SK-N-SH (cell line): ENCODE results near the gene MGLL. TPM values are rescaled to one million over a fixed set of nuclear protein-coding genes. Genes with fewer than 3 reads are reported as not detected.

ENCODE experiments used
- CTCF ChIA-PET: fragments of 300-600, 350-600 bp; formaldehyde crosslinking; extraction: SDS; loops from one replicate; lab custom pipeline; 2021; lab: Yijun Ruan, JAX
- POLR2A ChIA-PET: fragments of 350-600 bp; sonication (Branson Sonifier 250); formaldehyde crosslinking; extraction: SDS; loops from one replicate; lab custom pipeline; 2020; ENCODE audit warnings: antibody characterized with exemption, inconsistent platforms; lab: Yijun Ruan, JAX
- DNase-seq: peaks from one replicate; pipeline ENCODE4 v3.0.0; 2012
- H2AFZ ChIP-seq: fragments of 200-600 bp; sonication (generic); 2 replicates; pipeline ENCODE4 v1.8.1; 2016; ENCODE audit warnings: antibody characterized with exemption, mild to moderate bottlenecking, low read depth
- H3F3A ChIP-seq: fragments of 200-600 bp; sonication (generic); replicated peaks from 2 replicates; pipeline ENCODE3; 2016; ENCODE audit warnings: antibody characterized with exemption, mild to moderate bottlenecking; ENCODE audit not compliant: insufficient read depth
- H3K27ac ChIP-seq, 2 experiments: fragments of 200-500 bp in 1 of 2; fragments of 200-600 bp in 1 of 2; sonication (Bioruptor generic) in 1 of 2; sonication (generic), shearing (Covaris generic) in 1 of 2; 2 replicates each; pipeline versions ENCODE4 v1.5.1 to v1.6.1; 2014 to 2016; ENCODE audit warnings: low read depth in 2 of 2, inconsistent platforms in 1 of 2, low read length in 1 of 2, mild to moderate bottlenecking in 1 of 2, mixed read lengths in 1 of 2
- H3K27me3 ChIP-seq: fragments of 200-600 bp; sonication (generic), shearing (Covaris generic); 2 replicates; pipeline ENCODE4 v1.6.1; 2016; ENCODE audit warnings: mixed run types; ENCODE audit not compliant: insufficient read depth
- H3K36me3 ChIP-seq, 2 experiments: fragments of 200-500 bp in 1 of 2; fragments of 200-600 bp in 1 of 2; sonication (Bioruptor generic) in 1 of 2; sonication (generic) in 1 of 2; replicated peaks in 1 of 2; 2 replicates each; pipeline versions ENCODE3 to v1.5.1; 2014 to 2016; ENCODE audit warnings: low read length in 1 of 2, mild to moderate bottlenecking in 1 of 2; ENCODE audit not compliant: insufficient read depth in 2 of 2, control insufficient read depth in 1 of 2
- H3K4me1 ChIP-seq, 2 experiments: fragments of 200-500 bp in 1 of 2; fragments of 200-600 bp in 1 of 2; sonication (Bioruptor generic) in 1 of 2; sonication (generic), shearing (Covaris generic) in 1 of 2; 2 replicates each; pipeline versions ENCODE4 v1.5.1 to v1.6.1; 2014 to 2016; ENCODE audit warnings: low read depth in 1 of 2, low read length in 1 of 2, mixed run types in 1 of 2; ENCODE audit not compliant: insufficient read depth in 2 of 2, control insufficient read depth in 1 of 2
- H3K4me2 ChIP-seq: fragments of 200-600 bp; sonication (generic), shearing (Covaris generic); 2 replicates; pipeline ENCODE4 v1.6.1; 2017; ENCODE audit warnings: mixed run types
- H3K4me3 ChIP-seq, 2 experiments: fragments of 200-500 bp in 1 of 2; fragments of 200-600 bp in 1 of 2; sonication (Bioruptor generic) in 1 of 2; sonication (generic), shearing (Covaris generic) in 1 of 2; 2 replicates each; pipeline versions ENCODE4 v1.5.1 to v1.8.1; 2014 to 2016; ENCODE audit warnings: low read depth in 2 of 2, inconsistent platforms in 1 of 2, low read length in 1 of 2, mild to moderate bottlenecking in 1 of 2, mixed read lengths in 1 of 2, moderate library complexity in 1 of 2
- H3K79me2 ChIP-seq: fragments of 200-600 bp; sonication (generic); 2 replicates; pipeline ENCODE4 v1.8.1; 2017; ENCODE audit warnings: mild to moderate bottlenecking; ENCODE audit not compliant: insufficient read depth
- H3K9ac ChIP-seq: fragments of 200-600 bp; sonication (generic); 2 replicates; pipeline ENCODE4 v1.6.1; 2017; ENCODE audit warnings: mixed run types
- H3K9me2 ChIP-seq: fragments of 200-600 bp; sonication (generic); 2 replicates; pipeline ENCODE4 v1.6.1; 2017; ENCODE audit warnings: mixed run types
- H3K9me3 ChIP-seq: fragments of 200-600 bp; sonication (generic); 2 replicates; pipeline ENCODE4 v1.6.1; 2017; ENCODE audit warnings: mixed run types, mild to moderate bottlenecking, moderate library complexity
- H4K20me1 ChIP-seq: fragments of 200-600 bp; sonication (generic); 2 replicates; pipeline ENCODE4 v1.6.1; 2017; ENCODE audit warnings: mild to moderate bottlenecking, mixed run types; ENCODE audit not compliant: insufficient read depth
- CHD2 ChIP-seq: fragments of 150-350 bp; IDR thresholded peaks from 2 replicates; pipeline ENCODE4 v1.6.1; 2018; ENCODE audit warnings: low read length; ENCODE audit not compliant: partially characterized antibody
- EP300 ChIP-seq, 2 experiments: IDR thresholded peaks; 2 replicates each; pipeline versions ENCODE4 v1.4.0 to v1.6.1; 2012; ENCODE audit warnings: borderline replicate concordance in 1 of 2, low read depth in 1 of 2, low read length in 1 of 2
- EZH2phosphoT487 ChIP-seq: fragments of 200-600 bp; sonication (generic); IDR thresholded peaks from 2 replicates; pipeline ENCODE4 v1.6.1; 2017; ENCODE audit warnings: low read depth, mixed run types, mild to moderate bottlenecking, antibody characterized with exemption, moderate library complexity, borderline replicate concordance
- GATA2 ChIP-seq: sonication (generic); formaldehyde crosslinking; IDR thresholded peaks from 2 replicates; pipeline ENCODE4 v1.5.0; 2020; ENCODE audit warnings: mild to moderate bottlenecking, missing genetic modification reagents
- JUND ChIP-seq: IDR thresholded peaks from 2 replicates; pipeline ENCODE4 v1.4.0; 2012
- MEF2A ChIP-seq: IDR thresholded peaks from 2 replicates; pipeline ENCODE4 v1.4.0; 2012; ENCODE audit warnings: low read depth, borderline replicate concordance
- MXI1 ChIP-seq: IDR thresholded peaks from 2 replicates; pipeline ENCODE4 v1.6.1; 2012; ENCODE audit warnings: mild to moderate bottlenecking, low read depth, low read length, improper control_type of control experiment
- RAD21 ChIP-seq: IDR thresholded peaks from 2 replicates; pipeline ENCODE4 v1.6.1; 2012; ENCODE audit warnings: mild to moderate bottlenecking, low read length
- RCOR1 ChIP-seq: fragments of 150-350 bp; IDR thresholded peaks from 2 replicates; pipeline ENCODE4 v1.6.1; 2017; ENCODE audit warnings: antibody characterized with exemption, low read length
- SMC3 ChIP-seq: IDR thresholded peaks from 2 replicates; pipeline ENCODE4 v1.6.1; 2012; ENCODE audit warnings: low read depth, low read length, improper control_type of control experiment
- TEAD4 ChIP-seq: IDR thresholded peaks from 2 replicates; pipeline ENCODE4 v1.4.0; 2012; ENCODE audit warnings: mild to moderate bottlenecking, borderline replicate concordance; ENCODE audit not compliant: insufficient read depth
- YY1 ChIP-seq: IDR thresholded peaks from 2 replicates; pipeline ENCODE4 v1.4.0; 2012; ENCODE audit warnings: low read depth, mild to moderate bottlenecking
- WGBS: methylation state at CpG from one replicate; pipeline ENCODE4 v1.1.6; 2017; ENCODE audit warnings: low lambda C conversion rate; 5-methylcytosine and 5-hydroxymethylcytosine counted together
- polyA plus RNA-seq, 3 experiments: library from polyadenylated mRNA; depleted of rRNA; stranded (reverse); fragments of >200 nt; gene quantifications; 2 replicates each; pipeline ENCODE4 v1.2.3, GENCODE V29; 2012
- TF ChIP-seq, protein P1 (sequence below): fragments of 150-350 bp; IDR thresholded peaks from 2 replicates; pipeline ENCODE4 v1.6.1; 2017; ENCODE audit warnings: antibody characterized with exemption, low read length, low read depth, borderline replicate concordance
- TF ChIP-seq, protein P2 (sequence below): IDR thresholded peaks from 2 replicates; pipeline ENCODE4 v1.4.0; 2012; ENCODE audit warnings: low read depth, borderline replicate concordance
- TF ChIP-seq, protein P3 (sequence below): IDR thresholded peaks from 2 replicates; pipeline ENCODE4; 2012
- TF ChIP-seq, protein P4 (sequence below): IDR thresholded peaks from 2 replicates; pipeline ENCODE4 v1.4.0; 2012; ENCODE audit warnings: low read depth, borderline replicate concordance

Gene MGLL
- polyA plus RNA-seq, 1 of the 3 experiments (the other 2 are of a cell fraction): 2.2 TPM

DNA sequence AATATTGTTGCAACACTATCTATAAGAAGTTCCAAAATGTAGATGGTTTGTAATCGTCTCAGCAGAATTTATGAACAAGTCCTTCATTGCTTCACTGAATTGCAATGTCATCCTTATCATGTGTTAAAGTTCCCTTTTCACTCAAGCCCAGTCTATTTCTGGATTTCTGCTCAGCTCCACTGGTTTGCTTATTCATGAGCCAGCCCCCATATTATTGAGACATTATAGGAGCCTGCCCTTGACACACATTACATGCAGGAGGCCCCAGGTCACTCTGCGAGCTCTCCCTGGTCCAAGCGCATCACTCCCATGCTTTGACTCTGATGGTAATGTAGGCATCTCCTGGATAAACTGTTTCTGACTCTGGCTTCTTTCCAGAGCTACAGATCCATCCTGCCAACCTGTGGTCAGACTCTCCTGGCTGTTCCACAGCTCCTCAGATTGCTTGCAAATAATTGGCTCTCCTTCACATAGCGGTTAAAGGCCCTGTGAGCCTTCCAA is 92.7 kb downstream of the MGLL start (continued):
- TF ChIP-seq EP300 (IDR thresholded peaks at IDR 0.05; ENCODE audit: borderline replicate concordance in 1 of 2, low read depth in 1 of 2, low read length in 1 of 2): no peak
- TF ChIP-seq, protein P1, sequence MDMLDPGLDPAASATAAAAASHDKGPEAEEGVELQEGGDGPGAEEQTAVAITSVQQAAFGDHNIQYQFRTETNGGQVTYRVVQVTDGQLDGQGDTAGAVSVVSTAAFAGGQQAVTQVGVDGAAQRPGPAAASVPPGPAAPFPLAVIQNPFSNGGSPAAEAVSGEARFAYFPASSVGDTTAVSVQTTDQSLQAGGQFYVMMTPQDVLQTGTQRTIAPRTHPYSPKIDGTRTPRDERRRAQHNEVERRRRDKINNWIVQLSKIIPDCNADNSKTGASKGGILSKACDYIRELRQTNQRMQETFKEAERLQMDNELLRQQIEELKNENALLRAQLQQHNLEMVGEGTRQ: no peak

DNA sequence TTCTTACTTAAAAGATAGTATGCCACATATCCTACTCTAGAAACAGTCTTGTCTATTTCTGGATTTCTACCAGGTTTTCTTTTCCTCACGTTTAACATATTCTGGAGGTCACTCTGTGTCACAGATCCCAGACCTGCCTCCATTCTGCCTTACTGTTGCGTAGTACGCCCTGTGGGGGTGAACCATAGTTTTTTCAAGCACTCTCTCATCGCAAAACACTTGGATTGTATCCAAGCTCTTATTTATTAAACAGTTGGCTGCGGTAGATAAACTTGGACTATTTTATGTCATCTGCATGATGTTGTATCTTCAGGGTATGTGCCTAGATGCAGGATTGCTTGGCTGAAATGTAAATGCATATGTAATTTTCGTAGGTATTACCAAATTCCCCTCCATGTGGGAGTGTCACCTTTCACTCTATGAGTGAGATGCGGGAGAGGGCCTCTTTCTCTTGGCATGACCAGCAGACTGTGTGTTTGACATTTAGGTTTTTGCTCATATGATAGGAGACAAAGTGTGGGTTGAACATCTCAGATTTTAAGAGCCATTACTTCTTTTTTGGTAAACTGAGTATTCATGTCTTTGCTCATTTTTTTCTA is 93.8 kb downstream of the MGLL start:
- Histone ChIP-seq H3K36me3 (no peaks in the 10 kb centered on the region), H3K79me2 (no peaks in the 10 kb centered on the region), H3F3A (no peaks in the 10 kb centered on the region), H3K4me1 (peaks cover 0 to 18% of the 10 kb centered on the region in 2 experiments; a peak in 2 of 4 replicates), H3K27ac (0 out of 4 replicates have a peak overlapping the region, but pooled peaks of 1 of the 2 experiments have one; percentile 23), H2AFZ (no peak overlapping the region), H4K20me1 (no peaks in the 10 kb centered on the region), H3K27me3 (no peaks in the 10 kb centered on the region), H3K4me2 (no peak overlapping the region), H3K4me3 (no peak overlapping the region), H3K9ac (no peak overlapping the region), H3K9me2 (no peaks in the 10 kb centered on the region), H3K9me3 (no peaks in the 10 kb centered on the region)
- CTCF ChIA-PET: interaction anchor here (1.3 to 1.5 kb wide), 2 partner anchors 10 to 32 kb away, joined by 3 to 5 read pairs; no protein-coding TSS in a partner anchor
- POLR2A ChIA-PET: interaction anchor here (0.9 to 1.0 kb wide), 2 partner anchors 52 to 97 kb away, joined by 3 read pairs; no protein-coding TSS in a partner anchor
- TF ChIP-seq JUND (no peak), MEF2A (no peak), EP300 (IDR thresholded peaks at IDR 0.05; ENCODE audit: borderline replicate concordance in 1 of 2, low read depth in 1 of 2, low read length in 1 of 2) (no peak), RCOR1 (0 out of 2 replicates have a peak, but pooled peaks have one; percentile 6), CHD2 (no peak), EZH2phosphoT487 (no peak)
- TF ChIP-seq, protein P2, sequence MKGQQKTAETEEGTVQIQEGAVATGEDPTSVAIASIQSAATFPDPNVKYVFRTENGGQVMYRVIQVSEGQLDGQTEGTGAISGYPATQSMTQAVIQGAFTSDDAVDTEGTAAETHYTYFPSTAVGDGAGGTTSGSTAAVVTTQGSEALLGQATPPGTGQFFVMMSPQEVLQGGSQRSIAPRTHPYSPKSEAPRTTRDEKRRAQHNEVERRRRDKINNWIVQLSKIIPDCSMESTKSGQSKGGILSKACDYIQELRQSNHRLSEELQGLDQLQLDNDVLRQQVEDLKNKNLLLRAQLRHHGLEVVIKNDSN: no peak
- TF ChIP-seq, protein P3, sequence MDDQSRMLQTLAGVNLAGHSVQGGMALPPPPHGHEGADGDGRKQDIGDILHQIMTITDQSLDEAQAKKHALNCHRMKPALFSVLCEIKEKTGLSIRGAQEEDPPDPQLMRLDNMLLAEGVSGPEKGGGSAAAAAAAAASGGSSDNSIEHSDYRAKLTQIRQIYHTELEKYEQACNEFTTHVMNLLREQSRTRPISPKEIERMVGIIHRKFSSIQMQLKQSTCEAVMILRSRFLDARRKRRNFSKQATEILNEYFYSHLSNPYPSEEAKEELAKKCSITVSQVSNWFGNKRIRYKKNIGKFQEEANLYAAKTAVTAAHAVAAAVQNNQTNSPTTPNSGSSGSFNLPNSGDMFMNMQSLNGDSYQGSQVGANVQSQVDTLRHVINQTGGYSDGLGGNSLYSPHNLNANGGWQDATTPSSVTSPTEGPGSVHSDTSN: no peak
- DNase-seq: no peak
- 66% methylated on average over 7 of the region's 7 CpGs for WGBS

DNA sequence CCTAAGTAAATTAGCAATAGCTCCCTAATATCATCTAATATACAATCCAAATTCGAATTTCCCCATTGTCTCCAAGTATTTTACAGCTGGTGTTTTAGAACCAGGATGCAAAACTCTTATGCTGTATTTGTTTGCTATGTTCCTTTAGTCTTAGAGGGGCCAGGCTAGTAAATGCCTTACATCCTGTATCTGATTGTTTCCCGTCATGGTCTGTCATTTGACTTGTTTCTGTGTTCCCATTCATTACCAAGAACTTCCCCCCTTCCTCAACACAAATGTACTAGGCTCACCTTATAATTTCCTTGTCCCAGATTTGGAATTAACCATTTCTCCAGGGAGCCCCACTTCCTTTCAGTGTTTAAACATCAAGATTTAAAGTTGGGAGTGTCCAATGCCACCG is 95.4 kb downstream of the MGLL start:
- ChIA-PET POLR2A (no interaction called here), CTCF (interaction anchor here (1.0 kb wide), 1 partner anchor 23 kb away, joined by 3 read pairs; no protein-coding TSS in a partner anchor)
- H3K27me3 ChIP-seq: no peaks in the 10 kb centered on the region
- no peak for DNase-seq
- TF ChIP-seq SMC3 (no peak), RAD21 (no peak), JUND (no peak), MXI1 (no peak), GATA2 (CRISPR knock-in tag) (no peak), TEAD4 (no peak), EZH2phosphoT487 (no peak), CHD2 (no peak), YY1 (no peak)
- TF ChIP-seq, protein P3: no peak
- TF ChIP-seq, protein P4, sequence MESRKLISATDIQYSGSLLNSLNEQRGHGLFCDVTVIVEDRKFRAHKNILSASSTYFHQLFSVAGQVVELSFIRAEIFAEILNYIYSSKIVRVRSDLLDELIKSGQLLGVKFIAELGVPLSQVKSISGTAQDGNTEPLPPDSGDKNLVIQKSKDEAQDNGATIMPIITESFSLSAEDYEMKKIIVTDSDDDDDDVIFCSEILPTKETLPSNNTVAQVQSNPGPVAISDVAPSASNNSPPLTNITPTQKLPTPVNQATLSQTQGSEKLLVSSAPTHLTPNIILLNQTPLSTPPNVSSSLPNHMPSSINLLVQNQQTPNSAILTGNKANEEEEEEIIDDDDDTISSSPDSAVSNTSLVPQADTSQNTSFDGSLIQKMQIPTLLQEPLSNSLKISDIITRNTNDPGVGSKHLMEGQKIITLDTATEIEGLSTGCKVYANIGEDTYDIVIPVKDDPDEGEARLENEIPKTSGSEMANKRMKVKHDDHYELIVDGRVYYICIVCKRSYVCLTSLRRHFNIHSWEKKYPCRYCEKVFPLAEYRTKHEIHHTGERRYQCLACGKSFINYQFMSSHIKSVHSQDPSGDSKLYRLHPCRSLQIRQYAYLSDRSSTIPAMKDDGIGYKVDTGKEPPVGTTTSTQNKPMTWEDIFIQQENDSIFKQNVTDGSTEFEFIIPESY: no peak
- H3K9me3 ChIP-seq: no peaks in the 10 kb centered on the region
- WGBS: 73% methylated on average over 3 of the region's 3 CpGs
- no peak overlapping the region for H3K4me3 ChIP-seq
- H3K27ac ChIP-seq: no peak overlapping the region
- no peaks in the 10 kb centered on the region for H3F3A ChIP-seq
- H3K9me2 ChIP-seq: no peaks in the 10 kb centered on the region
- no peak overlapping the region for H2AFZ ChIP-seq
- no peaks in the 10 kb centered on the region for H3K79me2 ChIP-seq
- no peaks in the 10 kb centered on the region for H4K20me1 ChIP-seq
- peaks cover 0 to 32% of the 10 kb centered on the region in 2 experiments; a peak in 2 of 4 replicates for H3K4me1 ChIP-seq
- no peaks in the 10 kb centered on the region for H3K36me3 ChIP-seq
- H3K9ac ChIP-seq: no peak overlapping the region
- H3K4me2 ChIP-seq: no peak overlapping the region
